Measurements from ENCODE around the gene PIANP. TPM values are rescaled to one million over a fixed set of nuclear protein-coding genes. Genes with fewer than 3 reads are reported as not detected.

Gene PIANP
- total and polyA plus RNA-seq, 2 of the 4 experiments (the other 2 are of a cell fraction), result 0.18 to 6.8 TPM

- Histone ChIP-seq H4K91ac (ENCODE audit: insufficient read depth, low read depth, low read length) (no peak overlapping the region), H3K9ac (ENCODE audit: low read depth, low read length) (no peak overlapping the region), H3K14ac (replicated peaks; ENCODE audit: low read depth, low read length) (no peak overlapping the region), H3K18ac (ENCODE audit: low read depth, low read length) (no peak overlapping the region), H3K27me3 (ENCODE audit: control insufficient read depth, insufficient read depth, low read length) (no peaks in the 10 kb centered on the region), H2AFZ (replicated peaks; ENCODE audit: low read length, poor library complexity) (no peak overlapping the region), H3K27ac (ENCODE audit: insufficient read depth, low read length) (no peak overlapping the region), H3K79me1 (ENCODE audit: low read depth in 1 of 2, low read length in 2 of 2) (peaks cover 15 to 63% of the 10 kb centered on the region in 2 experiments), H3K9me1 (ENCODE audit: insufficient read depth, low read length) (no peaks in the 10 kb centered on the region), H4K8ac (ENCODE audit: low read depth in 2 of 2, low read length in 2 of 2) (no peak overlapping the region; a peak in 1 of 4 replicates), H4K20me1 (ENCODE audit: insufficient read depth, low read length) (peaks cover 36% of the 10 kb centered on the region; the same call in 1 of the 2 replicates), H3K4ac (ENCODE audit: low read depth, low read length) (no peak overlapping the region), H3K9me3 (ENCODE audit: control insufficient read depth, insufficient read depth, low read length) (no peaks in the 10 kb centered on the region), H2AK5ac (ENCODE audit: low read depth, low read length) (no peak overlapping the region), H3K23ac (ENCODE audit: low read depth, low read length) (no peak overlapping the region), H3K36me3 (ENCODE audit: control insufficient read depth, insufficient read depth, low read length) (peaks cover 11% of the 10 kb centered on the region), H2AK9ac (replicated peaks; ENCODE audit: low read depth, low read length, poor library complexity) (no peak overlapping the region), H3K56ac (ENCODE audit: extremely low read depth, insufficient read depth, low read length) (no peak overlapping the region), H2BK20ac (ENCODE audit: low read depth, low read length) (no peak overlapping the region), H3K4me2 (ENCODE audit: low read depth, low read length) (no peak overlapping the region), H2BK15ac (ENCODE audit: low read depth, low read length) (no peak overlapping the region), H4K5ac (ENCODE audit: low read depth, low read length) (no peak overlapping the region), H3K4me1 (ENCODE audit: control insufficient read depth, insufficient read depth, low read length) (peaks cover 3% of the 10 kb centered on the region), H2BK120ac (ENCODE audit: low read depth, low read length) (no peak overlapping the region), H3K4me3 (ENCODE audit: insufficient read depth, low read depth, low read length) (no peak overlapping the region), H2BK5ac (ENCODE audit: low read depth, low read length, poor library complexity, severe bottlenecking) (no peak overlapping the region)
- CTCF ChIA-PET, result interaction anchor here (0.9 to 1.0 kb wide), 3 partner anchors 15 to 66 kb away, joined by 3 read pairs; no protein-coding TSS in a partner anchor
- no peak for ATAC-seq (ENCODE audit: low read depth)
- no TSS peak for BruUV-seq (replicated peaks)
- peak; percentile 16 for DNase-seq
- intact Hi-C loops (cut with micrococcal nuclease), result loop anchor here (5.0 to 10.0 kb wide), 2 partner anchors 130 to 143 kb away; partner anchors contain the start of genes IFFO1 and P3H3
- dilution Hi-C loops (cut with HindIII; ENCODE audit: low sequenced_read_pairs, unreplicated experiment), result no loop called here
- in situ Hi-C loops (cut with MboI; ENCODE audit: low sequenced_read_pairs), result loop anchor here (10.0 kb wide), 1 partner anchor 110 kb away; no protein-coding TSS in a partner anchor
- POLR2A ChIA-PET (ENCODE audit: unreplicated experiment), result no interaction called here
- no CpG with 5 or more reads among the region's 6 CpGs for WGBS, 2 experiments (ENCODE audit: extremely low coverage in 2 of 2, insufficient read length in 1 of 2)
- peak; percentile 48 for TF ChIP-seq CTCF (conservative IDR thresholded peaks at IDR 0.05; ENCODE audit: low read depth, low read length)
- TF ChIP-seq SMC3 (IDR thresholded peaks at IDR 0.05; ENCODE audit: low read depth, low read length), result 0 out of 2 replicates have a peak, but pooled peaks have one; percentile 20
- no peak for TF ChIP-seq CHD1 (IDR thresholded peaks at IDR 0.05; ENCODE audit: low read depth, low read length)
- TF ChIP-seq RAD21 (IDR thresholded peaks at IDR 0.05; ENCODE audit: low read length), result peak; percentile 42
- TF ChIP-seq CEBPB (IDR thresholded peaks at IDR 0.05; ENCODE audit: low read depth, low read length), result peak; percentile 28; the same call in 1 of the 2 replicates
These were observed 16.0 kb downstream of the PIANP start for GRCh38 chr12:6684609-6685008.

Data from IMR-90 (cell line).